HG03280 (cell line): ENCODE results near the gene NEGR1.

Experiments
- ATAC-seq: cut with Tn5 transposase; IDR thresholded peaks from one replicate; pipeline ENCODE4 v1.9.1; 2021; ENCODE audit warnings: mild to moderate bottlenecking, moderate library complexity; ENCODE audit not compliant: unreplicated experiment

Gene NEGR1

DNA sequence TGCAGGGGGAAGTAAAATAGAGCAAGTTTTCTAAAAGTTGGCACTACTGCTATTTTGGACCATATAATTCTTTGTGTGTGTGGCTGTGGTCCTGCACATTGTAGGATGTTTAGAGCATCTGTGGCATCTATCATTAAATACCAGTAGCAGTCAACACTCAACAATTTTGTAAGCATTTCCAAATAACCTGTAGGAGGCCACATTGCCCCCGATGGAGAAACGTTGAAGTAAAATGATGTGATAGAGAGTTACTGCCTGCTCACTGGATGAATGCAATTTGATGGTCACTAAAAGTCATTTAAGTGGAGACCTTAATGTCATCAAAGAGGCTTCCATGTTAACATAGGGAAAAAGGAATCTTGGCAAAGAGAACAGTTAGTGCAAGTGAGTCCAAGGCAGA is 560.8 kb downstream of the NEGR1 start:
- ATAC-seq: no peak

- ATAC-seq: no peak
Measured at GRCh38 chr1:71719330-71719729, 563.0 kb downstream of the NEGR1 start.

GRCh38 chr1:71717186-71717585 is 565.2 kb downstream of the NEGR1 start:
- no peak for ATAC-seq

- ATAC-seq: no peak
Measured at GRCh38 chr1:71711456-71711855, 570.9 kb downstream of the NEGR1 start.

DNA sequence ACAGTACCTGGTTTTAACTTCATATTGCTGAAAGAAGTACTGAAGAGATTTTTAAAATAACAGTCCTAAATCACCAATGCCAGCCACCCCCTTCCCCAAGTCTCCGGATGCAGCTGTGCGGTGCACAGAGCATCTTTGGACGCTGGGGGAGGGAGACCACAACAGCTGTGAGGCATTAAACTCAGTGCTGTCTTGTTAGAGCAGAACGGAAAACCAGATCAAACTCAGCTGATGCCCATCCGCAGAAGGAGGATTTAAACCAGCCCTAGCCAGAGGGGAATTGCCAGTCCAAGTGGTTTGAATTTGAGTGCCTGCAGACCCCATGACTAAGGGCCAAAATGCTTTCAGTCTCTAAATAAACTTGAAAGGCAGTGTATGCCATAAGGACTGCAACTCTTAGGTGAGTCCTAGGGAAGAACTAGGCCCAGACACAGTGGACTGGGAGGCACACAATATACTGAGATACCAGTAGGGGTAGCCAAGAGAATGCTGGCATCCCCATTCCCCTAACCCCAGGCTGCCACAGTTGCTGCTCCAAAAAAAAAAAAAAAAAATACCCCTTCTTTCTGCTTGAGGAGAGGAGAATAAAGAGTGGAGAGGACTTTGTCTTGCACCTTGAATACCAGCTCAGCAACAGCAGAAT is 576.2 kb downstream of the NEGR1 start:
- ATAC-seq: no peak

DNA sequence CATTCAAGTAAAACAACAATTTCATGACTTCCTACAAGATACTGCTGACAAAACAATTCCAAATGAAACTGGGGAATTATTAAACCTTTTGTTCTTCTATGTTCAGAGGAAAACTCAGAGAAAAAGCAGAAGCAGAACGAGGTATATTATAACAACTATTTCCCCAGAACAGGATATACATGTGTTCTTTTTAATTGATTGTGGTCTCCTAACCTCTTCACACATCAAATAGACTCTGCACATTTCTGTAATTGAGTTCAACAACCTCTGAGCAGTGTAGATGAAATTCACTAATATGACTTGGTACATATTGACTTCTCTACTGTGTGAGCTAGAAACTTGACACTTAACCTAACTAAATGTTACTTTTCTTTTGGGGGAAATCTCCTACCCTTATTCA is 584.2 kb downstream of the NEGR1 start:
- ATAC-seq: no peak

DNA sequence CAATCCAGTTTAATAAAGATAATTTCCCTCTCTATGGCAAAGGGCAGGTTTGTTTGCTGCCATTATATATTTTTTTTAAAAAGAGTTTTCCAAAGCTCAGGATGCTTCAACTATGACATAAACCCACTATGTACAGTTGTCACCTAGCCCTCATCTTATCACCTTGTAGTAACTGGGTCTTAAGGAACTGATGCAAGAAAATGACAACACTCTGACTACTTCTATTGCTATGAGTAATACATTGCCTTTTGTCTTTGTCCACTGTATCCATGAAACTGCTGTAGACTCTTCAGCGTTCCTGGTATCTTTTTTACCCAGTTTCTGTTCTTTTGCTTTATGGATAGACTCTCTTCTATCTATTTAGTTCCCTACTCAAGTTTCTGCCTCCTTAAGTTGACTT is 586.5 kb downstream of the NEGR1 start:
- no peak for ATAC-seq

GRCh38 chr1:71695084-71695483 is 587.3 kb downstream of the NEGR1 start:
- no peak for ATAC-seq

- no peak for ATAC-seq
Measured at GRCh38 chr1:71693581-71693980, 588.8 kb downstream of the NEGR1 start.

GRCh38 chr1:71689635-71690034 is 592.7 kb downstream of the NEGR1 start:
- ATAC-seq: no peak

GRCh38 chr1:71687376-71687775 is 595.0 kb downstream of the NEGR1 start:
- ATAC-seq: no peak

GRCh38 chr1:71676979-71677925 is 605.1 kb downstream of the NEGR1 start:
- no peak for ATAC-seq

GRCh38 chr1:71668065-71668464 is 614.3 kb downstream of the NEGR1 start:
- ATAC-seq: no peak

- ATAC-seq: no peak
Measured at GRCh38 chr1:71667216-71667615, 615.1 kb downstream of the NEGR1 start.

GRCh38 chr1:71666609-71667008 is 615.7 kb downstream of the NEGR1 start:
- ATAC-seq: no peak

- no peak for ATAC-seq
Measured at GRCh38 chr1:71660411-71660810, 621.9 kb downstream of the NEGR1 start.

DNA sequence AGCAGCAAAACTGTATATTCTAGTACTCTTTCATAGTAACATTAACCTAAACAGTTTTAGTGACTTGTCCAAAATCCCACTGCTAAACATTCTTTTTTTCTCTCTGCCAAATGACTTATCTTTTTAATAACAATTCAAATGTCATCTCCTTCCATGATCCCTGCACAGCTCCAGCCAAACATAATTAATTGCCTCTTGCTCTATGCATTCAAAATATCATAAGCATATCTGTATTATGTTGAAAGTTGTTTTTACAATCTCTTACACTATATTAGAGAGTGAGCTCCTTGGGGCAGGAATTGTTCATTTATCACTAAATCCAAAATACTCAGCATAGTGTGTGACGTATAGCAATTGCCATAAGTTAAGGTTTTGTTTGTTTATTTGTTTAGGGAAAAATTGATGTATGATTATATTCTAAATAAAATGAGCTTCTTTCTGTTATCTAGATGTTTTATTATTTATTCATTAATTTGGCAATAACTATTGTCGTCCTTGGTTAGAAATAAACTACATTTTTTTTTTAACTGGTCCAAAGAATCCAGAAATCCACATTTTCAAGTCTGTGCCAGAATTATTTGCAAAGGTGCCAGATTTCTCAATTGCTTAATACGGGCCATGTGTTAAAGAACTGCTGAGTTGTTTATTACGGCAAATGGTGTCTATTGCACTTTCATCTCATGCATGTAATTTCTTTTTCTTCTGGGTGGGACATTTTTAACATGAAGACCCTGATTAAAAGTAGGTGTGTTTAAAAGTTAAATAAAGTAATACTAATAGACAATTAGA is 624.3 kb downstream of the NEGR1 start:
- ATAC-seq: no peak

- no peak for ATAC-seq
Measured at GRCh38 chr1:71656902-71657301, 625.4 kb downstream of the NEGR1 start.

- no peak for ATAC-seq
Measured at GRCh38 chr1:71655604-71656003, 626.7 kb downstream of the NEGR1 start.

DNA sequence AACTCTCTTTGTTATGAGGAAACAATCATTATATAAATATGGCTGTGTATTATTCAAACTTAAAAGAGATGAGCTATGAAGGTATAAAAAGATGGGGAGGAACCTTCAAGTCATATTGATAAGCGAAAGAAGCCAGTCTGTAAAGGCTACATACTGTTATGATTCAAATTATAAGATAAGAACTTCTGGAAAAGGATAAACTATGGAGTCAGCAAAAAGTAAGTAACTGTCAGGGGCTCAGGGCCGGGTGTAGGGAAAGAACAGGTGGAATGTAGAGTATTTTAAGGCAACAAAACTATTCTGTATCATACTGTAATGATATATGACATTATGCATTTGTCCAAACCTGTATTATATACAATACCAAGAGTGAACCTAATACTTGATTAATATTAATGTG is 628.4 kb downstream of the NEGR1 start:
- no peak for ATAC-seq

DNA sequence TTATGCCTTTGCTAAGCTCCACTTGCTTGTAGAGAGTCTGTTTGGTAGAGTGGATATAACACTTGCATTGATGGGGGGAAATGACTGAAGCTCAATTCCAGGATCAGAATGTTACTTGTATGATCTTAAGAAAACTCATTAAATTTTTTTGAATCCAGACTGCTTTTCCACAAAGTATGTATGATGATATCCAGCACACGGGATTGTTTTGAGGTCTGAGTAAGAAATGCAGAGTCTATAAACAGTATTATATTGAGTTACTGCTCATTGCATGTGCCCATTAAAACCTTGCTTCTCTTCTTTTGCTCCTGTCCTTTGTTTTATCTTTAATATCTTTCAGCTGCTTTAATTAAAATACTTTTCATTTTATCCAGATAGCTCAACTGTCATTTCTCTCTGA is 631.1 kb downstream of the NEGR1 start:
- no peak for ATAC-seq

DNA sequence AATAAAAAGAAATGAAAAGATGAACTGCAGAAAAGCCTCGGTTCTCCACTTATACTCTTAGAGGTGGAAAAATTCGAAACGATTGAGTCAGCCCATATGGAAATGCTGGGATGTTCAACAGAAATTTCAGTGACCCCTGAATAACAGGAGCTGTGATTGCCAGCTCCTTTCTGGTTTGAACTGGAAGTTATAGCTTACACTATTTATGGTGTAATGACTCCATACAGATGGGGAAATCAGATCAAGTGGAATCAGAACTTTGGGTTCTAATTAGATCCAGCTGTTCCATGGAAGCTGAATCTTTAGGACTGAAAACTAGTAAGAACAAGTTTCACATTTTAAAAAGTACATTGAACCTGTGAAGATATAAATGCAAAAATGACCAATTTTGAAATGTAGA is 632.2 kb downstream of the NEGR1 start:
- no peak for ATAC-seq
